GM23248 (cell line): ENCODE data around the gene MGAT4C.

ENCODE experiments used
- EZH2 ChIP-seq: fragments of 200-600 bp; sonication (generic); IDR thresholded peaks from 2 replicates; pipeline ENCODE4 v1.6.1; 2018; ENCODE audit warnings: antibody characterized with exemption, mild to moderate bottlenecking; ENCODE audit not compliant: insufficient read depth, poor library complexity, severe bottlenecking
- EZH2phosphoT487 ChIP-seq: fragments of 200-600 bp; sonication (generic); IDR thresholded peaks from 2 replicates; pipeline ENCODE4 v1.6.1; 2018; ENCODE audit warnings: antibody characterized with exemption, moderate library complexity, mild to moderate bottlenecking, low read depth; ENCODE audit not compliant: insufficient read depth

- no peak for TF ChIP-seq EZH2
- no peak for TF ChIP-seq EZH2phosphoT487
Measured at GRCh38 chr12:86154620-86155019, 101.6 kb downstream of the MGAT4C start.
